Measurements from ENCODE around the gene SNX13.

DNA sequence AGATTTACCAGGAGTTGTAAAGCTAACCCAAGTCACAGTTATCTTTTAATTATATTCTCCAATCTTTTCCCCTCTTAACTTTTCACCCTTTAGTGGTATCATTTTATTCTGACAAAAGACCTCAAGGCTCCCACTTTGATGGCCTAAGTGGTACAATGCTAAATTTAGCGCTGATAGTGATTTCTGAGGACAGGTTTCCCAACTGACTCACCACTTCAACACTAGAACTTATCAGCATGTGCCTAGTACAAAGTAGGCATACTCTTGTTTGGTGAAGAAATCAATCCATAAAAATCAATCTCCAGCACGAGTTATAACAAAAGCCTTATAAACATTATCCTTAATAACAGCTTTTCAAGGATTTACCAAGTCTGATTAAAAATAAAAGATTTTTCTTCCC lies 7.5 kb downstream of the SNX13 start:
- TF ChIP-seq, protein P1, sequence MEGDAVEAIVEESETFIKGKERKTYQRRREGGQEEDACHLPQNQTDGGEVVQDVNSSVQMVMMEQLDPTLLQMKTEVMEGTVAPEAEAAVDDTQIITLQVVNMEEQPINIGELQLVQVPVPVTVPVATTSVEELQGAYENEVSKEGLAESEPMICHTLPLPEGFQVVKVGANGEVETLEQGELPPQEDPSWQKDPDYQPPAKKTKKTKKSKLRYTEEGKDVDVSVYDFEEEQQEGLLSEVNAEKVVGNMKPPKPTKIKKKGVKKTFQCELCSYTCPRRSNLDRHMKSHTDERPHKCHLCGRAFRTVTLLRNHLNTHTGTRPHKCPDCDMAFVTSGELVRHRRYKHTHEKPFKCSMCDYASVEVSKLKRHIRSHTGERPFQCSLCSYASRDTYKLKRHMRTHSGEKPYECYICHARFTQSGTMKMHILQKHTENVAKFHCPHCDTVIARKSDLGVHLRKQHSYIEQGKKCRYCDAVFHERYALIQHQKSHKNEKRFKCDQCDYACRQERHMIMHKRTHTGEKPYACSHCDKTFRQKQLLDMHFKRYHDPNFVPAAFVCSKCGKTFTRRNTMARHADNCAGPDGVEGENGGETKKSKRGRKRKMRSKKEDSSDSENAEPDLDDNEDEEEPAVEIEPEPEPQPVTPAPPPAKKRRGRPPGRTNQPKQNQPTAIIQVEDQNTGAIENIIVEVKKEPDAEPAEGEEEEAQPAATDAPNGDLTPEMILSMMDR (IDR thresholded peaks at IDR 0.05) = no peak
- no peak for TF ChIP-seq POLR2AphosphoS5 (IDR thresholded peaks at IDR 0.05)

All from sigmoid colon (tissue), 4 donors.